Measurements from ENCODE around the gene ZNF888.

GRCh38 chr19:52936954-52937325 is 13.7 kb upstream of the ZNF888 start:
- TF ChIP-seq, protein P1, sequence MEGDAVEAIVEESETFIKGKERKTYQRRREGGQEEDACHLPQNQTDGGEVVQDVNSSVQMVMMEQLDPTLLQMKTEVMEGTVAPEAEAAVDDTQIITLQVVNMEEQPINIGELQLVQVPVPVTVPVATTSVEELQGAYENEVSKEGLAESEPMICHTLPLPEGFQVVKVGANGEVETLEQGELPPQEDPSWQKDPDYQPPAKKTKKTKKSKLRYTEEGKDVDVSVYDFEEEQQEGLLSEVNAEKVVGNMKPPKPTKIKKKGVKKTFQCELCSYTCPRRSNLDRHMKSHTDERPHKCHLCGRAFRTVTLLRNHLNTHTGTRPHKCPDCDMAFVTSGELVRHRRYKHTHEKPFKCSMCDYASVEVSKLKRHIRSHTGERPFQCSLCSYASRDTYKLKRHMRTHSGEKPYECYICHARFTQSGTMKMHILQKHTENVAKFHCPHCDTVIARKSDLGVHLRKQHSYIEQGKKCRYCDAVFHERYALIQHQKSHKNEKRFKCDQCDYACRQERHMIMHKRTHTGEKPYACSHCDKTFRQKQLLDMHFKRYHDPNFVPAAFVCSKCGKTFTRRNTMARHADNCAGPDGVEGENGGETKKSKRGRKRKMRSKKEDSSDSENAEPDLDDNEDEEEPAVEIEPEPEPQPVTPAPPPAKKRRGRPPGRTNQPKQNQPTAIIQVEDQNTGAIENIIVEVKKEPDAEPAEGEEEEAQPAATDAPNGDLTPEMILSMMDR (IDR thresholded peaks at IDR 0.05) = no peak
- no peak for TF ChIP-seq POLR2A (IDR thresholded peaks at IDR 0.05)
